Hepatocyte (in vitro differentiated cells): ENCODE data around the gene FSD2.

Experiments used
- CTCF ChIP-seq: fragments of 200-600 bp; sonication (generic); IDR thresholded peaks from 2 replicates; pipeline ENCODE4 v1.5.1; 2016; ENCODE audit warnings: antibody characterized with exemption, mild to moderate bottlenecking; ENCODE audit not compliant: poor library complexity
- EZH2 ChIP-seq: fragments of 200-600 bp; sonication (generic); IDR thresholded peaks from 2 replicates; pipeline ENCODE4 v1.6.1; 2016; ENCODE audit warnings: antibody characterized with exemption, mild to moderate bottlenecking, borderline replicate concordance

GRCh38 chr15:82726816-82727215 is 79.1 kb downstream of the FSD2 start:
- TF ChIP-seq CTCF: no peak
- no peak for TF ChIP-seq EZH2
